ENCODE measurements around the gene TFCP2. TPM values are rescaled to one million over a fixed set of nuclear protein-coding genes. Genes with fewer than 3 reads are reported as not detected.

The TFCP2 gene
- total and polyA plus RNA-seq, 2 of the 13 experiments (the other 11 are each of a cell fraction or from before 2014, with no cell fraction given) = 7.6 to 10.0 TPM

- TF ChIP-seq ZNF136 (CRISPR knock-in tag; IDR thresholded peaks at IDR 0.05; ENCODE audit: low read depth) = peak; percentile 83
- TF ChIP-seq ZBTB21 (CRISPR knock-in tag; IDR thresholded peaks at IDR 0.05) = peak; percentile 97
- TF ChIP-seq ATF3 (CRISPR knock-in tag; IDR thresholded peaks at IDR 0.05) = no peak
- TF ChIP-seq FOXK1 (CRISPR knock-in tag; IDR thresholded peaks at IDR 0.05; ENCODE audit: borderline replicate concordance, low read depth) = no peak; the same call in 1 of the 2 replicates
- peak; percentile 87 for TF ChIP-seq KDM5B (CRISPR knock-in tag; IDR thresholded peaks at IDR 0.05; ENCODE audit: borderline replicate concordance)
- peak; percentile 68 for TF ChIP-seq TAF1 (CRISPR knock-in tag; IDR thresholded peaks at IDR 0.05)
- TF ChIP-seq YEATS2 (CRISPR knock-in tag; IDR thresholded peaks at IDR 0.05; ENCODE audit: borderline replicate concordance) = peak; percentile 64; the same call in 1 of the 2 replicates
- TF ChIP-seq ZNF513 (CRISPR knock-in tag; conservative IDR thresholded peaks at IDR 0.05) = no peak
- no peak for TF ChIP-seq ELF4 (CRISPR knock-in tag; IDR thresholded peaks at IDR 0.05; ENCODE audit: borderline replicate concordance)
- 0 out of 2 replicates have a peak, but pooled peaks have one; percentile 10 for TF ChIP-seq HHEX (CRISPR knock-in tag; IDR thresholded peaks at IDR 0.05)
- TF ChIP-seq ZSCAN9 (CRISPR knock-in tag; IDR thresholded peaks at IDR 0.05; ENCODE audit: borderline replicate concordance) = peak; percentile 86
- TF ChIP-seq ZNF180 (CRISPR knock-in tag; IDR thresholded peaks at IDR 0.05; ENCODE audit: borderline replicate concordance, low read depth) = no peak
- TF ChIP-seq ZGPAT (CRISPR knock-in tag; IDR thresholded peaks at IDR 0.05) = 0 out of 2 replicates have a peak, but pooled peaks have one; percentile 17
- TF ChIP-seq NFE2 (CRISPR knock-in tag; IDR thresholded peaks at IDR 0.05) = no peak
- no peak; the same call in 1 of the 2 replicates for TF ChIP-seq HOMEZ (CRISPR knock-in tag; IDR thresholded peaks at IDR 0.05; ENCODE audit: low read depth)
- no peak for TF ChIP-seq HINFP (CRISPR knock-in tag; IDR thresholded peaks at IDR 0.05; ENCODE audit: low read depth)
Measured at GRCh38 chr12:51172515-51173431, at the start of gene TFCP2 (continued).

Data from HepG2 (cell line).